ENCODE results near the gene TBL1X. TPM values are rescaled to one million over a fixed set of nuclear protein-coding genes. Genes with fewer than 3 reads are reported as not detected.

The TBL1X gene
- total RNA-seq, 4 donors from 2014 or later = 32.9 to 42.9 (median 33.4) TPM

- Histone ChIP-seq H3K4me3 (replicated peaks in 1 of 3) (no peak overlapping the region), H3K36me3 (peaks cover 0 to 4% of the 10 kb centered on the region in 2 donors), H3K9me3 (no peaks in the 10 kb centered on the region), H3K27ac (no peak overlapping the region), H3K27me3 (no peaks in the 10 kb centered on the region), H3K4me1 (peaks cover 0 to 3% of the 10 kb centered on the region in 2 donors)
- intact Hi-C loops (cut with DNase I) = loop anchor here (5.0 kb wide), 1 partner anchor 739 kb away; no protein-coding TSS in a partner anchor
- no peak for TF ChIP-seq CTCF (IDR thresholded peaks at IDR 0.05)
- no peak for TF ChIP-seq POLR2A (IDR thresholded peaks at IDR 0.05)
- WGBS, 2 donors = 71 to 72% methylated on average over 3 to 4 of the region's 4 CpGs
- no peak for DNase-seq
Observed at GRCh38 chrX:9706421-9706820, 241.6 kb downstream of the TBL1X start.

- Histone ChIP-seq H3K27me3 (no peaks in the 10 kb centered on the region), H3K4me1 (peaks cover 0 to 3% of the 10 kb centered on the region in 2 donors), H3K9me3 (no peaks in the 10 kb centered on the region), H3K27ac (no peak overlapping the region), H3K36me3 (peaks cover 0 to 4% of the 10 kb centered on the region in 2 donors), H3K4me3 (replicated peaks in 1 of 3) (no peak overlapping the region)
- TF ChIP-seq POLR2A (IDR thresholded peaks at IDR 0.05) = no peak
- 87 to 91% methylated on average over 10 to 11 of the region's 13 CpGs for WGBS, 2 donors
- DNase-seq = no peak
- intact Hi-C loops (cut with DNase I) = loop anchor here (5.0 kb wide), 1 partner anchor 740 kb away; no protein-coding TSS in a partner anchor
Observed at GRCh38 chrX:9707306-9708033, 242.6 kb downstream of the TBL1X start.

GRCh38 chrX:9708086-9708485, 243.2 kb downstream of the TBL1X start:
- Histone ChIP-seq H3K4me3 (replicated peaks in 1 of 3) (no peak overlapping the region), H3K27ac (no peak overlapping the region), H3K4me1 (peaks cover 0 to 3% of the 10 kb centered on the region in 2 donors), H3K27me3 (no peaks in the 10 kb centered on the region), H3K9me3 (no peaks in the 10 kb centered on the region), H3K36me3 (peaks cover 0 to 4% of the 10 kb centered on the region in 2 donors)
- 96 to 100% methylated on average over 7 to 9 of the region's 10 CpGs for WGBS, 2 donors
- intact Hi-C loops (cut with DNase I) = loop anchor here (5.0 kb wide), 1 partner anchor 741 kb away; no protein-coding TSS in a partner anchor
- TF ChIP-seq CTCF (IDR thresholded peaks at IDR 0.05) (no peak), POLR2A (IDR thresholded peaks at IDR 0.05) (no peak)
- DNase-seq = no peak

GRCh38 chrX:9708923-9709553, 244.2 kb downstream of the TBL1X start:
- peaks cover 0 to 4% of the 10 kb centered on the region in 2 donors for H3K36me3 ChIP-seq

GRCh38 chrX:9710332-9710731, 245.5 kb downstream of the TBL1X start:
- peaks cover 0 to 3% of the 10 kb centered on the region in 2 donors for H3K4me1 ChIP-seq
- H3K27ac ChIP-seq = no peak overlapping the region
- 87 to 96% methylated on average over 8 of the region's 8 CpGs for WGBS, 2 donors
- no peaks in the 10 kb centered on the region for H3K27me3 ChIP-seq
- no peak for TF ChIP-seq POLR2A (IDR thresholded peaks at IDR 0.05)
- TF ChIP-seq CTCF (IDR thresholded peaks at IDR 0.05) = no peak
- DNase-seq = no peak
- intact Hi-C loops (cut with DNase I) = no loop called here
- no peaks in the 10 kb centered on the region for H3K9me3 ChIP-seq
- no peak overlapping the region for H3K4me3 ChIP-seq (replicated peaks in 1 of 3)
- peaks cover 0 to 4% of the 10 kb centered on the region in 2 donors for H3K36me3 ChIP-seq

More at GRCh38 chrX:9708923-9709553, 244.2 kb downstream of the TBL1X start:
- H3K4me1 ChIP-seq = peaks cover 0 to 3% of the 10 kb centered on the region in 2 donors
- 28 to 37% methylated on average over 13 to 17 of the region's 17 CpGs for WGBS, 2 donors
- peak; percentile 68 to 76 for DNase-seq
- no peaks in the 10 kb centered on the region for H3K9me3 ChIP-seq
- H3K4me3 ChIP-seq (replicated peaks in 1 of 3) = no peak overlapping the region
- H3K27me3 ChIP-seq = no peaks in the 10 kb centered on the region
- TF ChIP-seq CTCF (IDR thresholded peaks at IDR 0.05) (peak; percentile 33 to 78 (median 72)), POLR2A (IDR thresholded peaks at IDR 0.05) (no peak)
- intact Hi-C loops (cut with DNase I) = loop anchor here (5.0 kb wide), 1 partner anchor 742 kb away; no protein-coding TSS in a partner anchor
- no peak overlapping the region for H3K27ac ChIP-seq
